B cell (primary cell): ENCODE results near the gene ANKRD33. TPM values are rescaled to one million over a fixed set of nuclear protein-coding genes. Genes with fewer than 3 reads are reported as not detected.

Experiments
- ATAC-seq: fragments of 200-7000 bp; cut with Tn5 transposase; one replicate; pipeline ENCODE4 v1.10.0; 2021; ENCODE audit warnings: low read depth, mild to moderate bottlenecking, moderate number of reproducible peaks, moderate library complexity
- CTCF ChIA-PET: fragments of 350-600 bp; sonication (Branson Sonifier 250); formaldehyde crosslinking; loops from one replicate; lab custom pipeline; 2021; ENCODE audit warnings: antibody characterized with exemption, inconsistent platforms; lab: Charles Lee
- POLR2A ChIA-PET: fragments of 350-600 bp; sonication (Branson Sonifier 250); formaldehyde crosslinking; loops from one replicate; lab custom pipeline; 2021; ENCODE audit warnings: antibody characterized with exemption; lab: Charles Lee
- DNase-seq: peaks from one replicate; pipeline ENCODE4 v3.0.0; 2013
- H2AFZ ChIP-seq: 2 replicates; pipeline ENCODE4 v1.6.1; 2012; ENCODE audit warnings: mild to moderate bottlenecking, low read depth, low read length; ENCODE audit not compliant: insufficient read depth, poor library complexity, severe bottlenecking
- H3K27ac ChIP-seq, 2 donors: 1 replicate in 1 of 2; 2 replicates in 1 of 2; pipeline ENCODE4 v1.5.1; 2012 to 2013; ENCODE audit warnings: low read length in 2 of 2, mild to moderate bottlenecking in 2 of 2, moderate library complexity in 1 of 2
- H3K27me3 ChIP-seq, 4 experiments: fragments of 200-600 bp in 1 of 4; sonication (generic) in 1 of 4; replicated peaks in 1 of 4; 1 replicate in 2 of 4; 2 replicates in 2 of 4; pipeline versions ENCODE4 v1.6.1 to v1.7.0; 2013 to 2016; ENCODE audit warnings: low read length in 3 of 4, mild to moderate bottlenecking in 2 of 4, mixed read lengths in 1 of 4, moderate library complexity in 1 of 4; ENCODE audit not compliant: insufficient read depth in 4 of 4, control insufficient read depth in 3 of 4; ENCODE audit errors: control extremely low read depth in 1 of 4
- H3K36me3 ChIP-seq, 2 experiments: replicated peaks in 1 of 2; 1 replicate in 1 of 2; 2 replicates in 1 of 2; pipeline versions ENCODE4 v1.6.1 to v1.7.1; 2013; ENCODE audit warnings: low read length in 1 of 2; ENCODE audit not compliant: insufficient read depth in 2 of 2, control insufficient read depth in 1 of 2; ENCODE audit errors: control extremely low read depth in 1 of 2, extremely low read depth in 1 of 2
- H3K4me1 ChIP-seq, 2 donors: fragments of 200-600 bp in 1 of 2; sonication (generic) in 1 of 2; 1 replicate in 1 of 2; 2 replicates in 1 of 2; pipeline versions ENCODE4 v1.5.1 to v1.6.1; 2013 to 2017; ENCODE audit warnings: low read length in 2 of 2; ENCODE audit not compliant: control insufficient read depth in 2 of 2, insufficient read depth in 2 of 2
- H3K4me2 ChIP-seq: replicated peaks from 2 replicates; pipeline ENCODE3; 2012; ENCODE audit warnings: mild to moderate bottlenecking, low read depth, low read length; ENCODE audit not compliant: poor library complexity, severe bottlenecking
- H3K4me3 ChIP-seq, 5 experiments: fragments of 200-600 bp in 1 of 5; sonication (generic) in 1 of 5; 1 replicate in 3 of 5; 2 replicates in 2 of 5; pipeline versions ENCODE4 v1.5.1 to v1.7.0; 2011 to 2016; ENCODE audit warnings: low read length in 4 of 5, mild to moderate bottlenecking in 4 of 5, low read depth in 2 of 5, control low read depth in 1 of 5, moderate library complexity in 1 of 5; ENCODE audit not compliant: insufficient read depth in 1 of 5; ENCODE audit errors: control extremely low read depth in 1 of 5, extremely low read depth in 1 of 5
- H3K79me2 ChIP-seq: fragments of 200-600 bp; sonication (generic); one replicate; pipeline ENCODE4 v1.6.0; 2016; ENCODE audit warnings: low read length; ENCODE audit not compliant: control insufficient read depth, insufficient read depth
- H3K9ac ChIP-seq: fragments of 200-600 bp; sonication (generic); 2 replicates; pipeline ENCODE4 v1.6.1; 2017; ENCODE audit warnings: mild to moderate bottlenecking, low read length, moderate library complexity
- H3K9me3 ChIP-seq, 3 donors: one replicate each; pipeline versions ENCODE4 v1.6.1 to v1.7.1; 2013; ENCODE audit warnings: low read length in 2 of 3; ENCODE audit not compliant: control insufficient read depth in 2 of 3, insufficient read depth in 1 of 3; ENCODE audit errors: control extremely low read depth in 1 of 3
- H4K20me1 ChIP-seq: 2 replicates; pipeline ENCODE4 v1.6.0; 2012; ENCODE audit warnings: mild to moderate bottlenecking, low read length; ENCODE audit not compliant: insufficient read depth, control insufficient read depth, poor library complexity, severe bottlenecking
- H3K27ac Mint-ChIP-seq: one replicate; pipeline ENCODE4 v1.8.0; 2021; ENCODE audit warnings: mixed read lengths
- H3K27me3 Mint-ChIP-seq: one replicate; pipeline ENCODE4 v1.8.0; 2021; ENCODE audit warnings: mixed read lengths
- H3K4me1 Mint-ChIP-seq: one replicate; pipeline ENCODE4 v1.8.0; 2021; ENCODE audit warnings: mixed read lengths
- H3K4me3 Mint-ChIP-seq: one replicate; pipeline ENCODE4 v1.8.0; 2021; ENCODE audit warnings: mixed read lengths
- H3K9me3 Mint-ChIP-seq: one replicate; pipeline ENCODE4 v1.8.0; 2022; ENCODE audit warnings: mixed read lengths; ENCODE audit not compliant: insufficient read depth
- CTCF ChIP-seq: fragments of 200-600 bp; IDR thresholded peaks from one replicate; pipeline ENCODE4 v1.8.0; 2022; ENCODE audit warnings: antibody characterized with exemption, mild to moderate bottlenecking
- EZH2 ChIP-seq: IDR thresholded peaks from 2 replicates; pipeline ENCODE4 v1.6.1; 2012; ENCODE audit warnings: borderline replicate concordance, low read depth, mild to moderate bottlenecking, moderate library complexity, low read length; ENCODE audit not compliant: insufficient read depth, poor library complexity, severe bottlenecking
- WGBS: methylation state at CpG from one replicate; pipeline ENCODE4 v1.1.5; 2013; ENCODE audit warnings: missing lambda C conversion rate; ENCODE audit not compliant: insufficient coverage; 5-methylcytosine and 5-hydroxymethylcytosine counted together
- intact Hi-C: fragments of 100-400 bp; cut with micrococcal nuclease; formaldehyde crosslinking; loops from one replicate; pipeline ENCODE4 v1.10.0; 2022
- polyA plus RNA-seq: library from polyadenylated mRNA; depleted of rRNA; stranded (reverse); fragments of >200 nt; gene quantifications from 2 replicates; pipeline ENCODE4 v1.2.3, GENCODE V29; 2012
- total RNA-seq, 2 donors: library from RNA; stranded (reverse); fragments of 120-200 nt in 1 of 2; gene quantifications; 1 replicate in 1 of 2; 2 replicates in 1 of 2; pipeline versions ENCODE4 v1.2.3 to v1.2.4, GENCODE V29; 2013 to 2022

Gene ANKRD33
- total and polyA plus RNA-seq, 2 donors (not counting 1 experiment from before 2014, with no cell fraction given): not detected

GRCh38 chr12:51852404-51853137 lies 35.3 kb upstream of the ANKRD33 start:
- peaks cover 6 to 12% of the 10 kb centered on the region in 2 donors for H3K4me1 ChIP-seq
- POLR2A ChIA-PET: no interaction called here
- no peaks in the 10 kb centered on the region for H3K79me2 ChIP-seq
- intact Hi-C loops: no loop called here
- H3K4me3 ChIP-seq: no peak overlapping the region
- Mint-ChIP-seq H3K27ac (no peak overlapping the region), H3K27me3 (peaks cover 47% of the 10 kb centered on the region), H3K4me1 (peaks cover 4% of the 10 kb centered on the region), H3K9me3 (no peaks in the 10 kb centered on the region), H3K4me3 (no peak overlapping the region)
- H3K9me3 ChIP-seq: peaks cover 0 to 4% (median 0%) of the 10 kb centered on the region in 3 donors
- H3K9ac ChIP-seq: no peak overlapping the region
- H3K27me3 ChIP-seq: peaks cover 0 to 47% (median 8%) of the 10 kb centered on the region in 4 experiments
- 98% methylated on average over 4 of the region's 5 CpGs for WGBS
- H3K4me2 ChIP-seq: no peak overlapping the region
- DNase-seq: no peak
- CTCF ChIA-PET: interaction anchor here (1.0 kb wide), 1 partner anchor 23 kb away, joined by 3 read pairs; no protein-coding TSS in a partner anchor
- H3K36me3 ChIP-seq: no peaks in the 10 kb centered on the region
- H3K27ac ChIP-seq: no peak overlapping the region
- H2AFZ ChIP-seq: no peak overlapping the region
- no peak for ATAC-seq
- no peak for TF ChIP-seq CTCF
- TF ChIP-seq EZH2: no peak
- H4K20me1 ChIP-seq: no peaks in the 10 kb centered on the region
